GM12874 (cell line): ENCODE data around the gene RANBP1.

Source experiments
- CTCF ChIP-seq: IDR thresholded peaks from 2 replicates; pipeline ENCODE4 v1.5.1; 2011; ENCODE audit warnings: low read depth, mild to moderate bottlenecking, control low read depth, low read length, moderate library complexity; ENCODE audit not compliant: insufficient read depth

The RANBP1 gene

GRCh38 chr22:20115691-20116375, at the start of gene RANBP1:
Gene RANBP1, plus strand, starts transcription at chr22:20116104. Its CDS starts 81 bp downstream, at chr22:20116185.
- no peak for TF ChIP-seq CTCF

GRCh38 chr22:20066617-20067383, 49.1 kb upstream of the RANBP1 start:
- TF ChIP-seq CTCF, result no peak

DNA sequence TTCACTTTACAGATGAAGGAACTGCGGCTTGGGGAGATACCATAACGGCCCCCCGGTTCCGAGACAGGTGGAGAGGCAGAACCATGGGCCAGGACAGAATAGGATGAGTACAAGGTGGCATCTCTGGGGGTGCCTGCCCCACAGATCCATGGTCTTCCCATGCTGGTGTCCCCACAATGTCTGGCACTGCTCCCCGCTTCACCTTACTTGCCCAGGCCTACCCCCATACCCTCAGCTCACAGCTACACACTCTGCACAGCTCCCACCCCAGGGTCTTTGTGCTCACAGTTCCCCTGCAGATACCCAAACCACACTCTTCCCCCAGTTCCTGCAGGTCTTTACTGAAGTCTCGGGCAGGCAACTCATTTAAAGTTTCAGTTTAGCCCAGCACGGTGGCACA, 47.3 kb upstream of the RANBP1 start:
- TF ChIP-seq CTCF, result no peak

DNA sequence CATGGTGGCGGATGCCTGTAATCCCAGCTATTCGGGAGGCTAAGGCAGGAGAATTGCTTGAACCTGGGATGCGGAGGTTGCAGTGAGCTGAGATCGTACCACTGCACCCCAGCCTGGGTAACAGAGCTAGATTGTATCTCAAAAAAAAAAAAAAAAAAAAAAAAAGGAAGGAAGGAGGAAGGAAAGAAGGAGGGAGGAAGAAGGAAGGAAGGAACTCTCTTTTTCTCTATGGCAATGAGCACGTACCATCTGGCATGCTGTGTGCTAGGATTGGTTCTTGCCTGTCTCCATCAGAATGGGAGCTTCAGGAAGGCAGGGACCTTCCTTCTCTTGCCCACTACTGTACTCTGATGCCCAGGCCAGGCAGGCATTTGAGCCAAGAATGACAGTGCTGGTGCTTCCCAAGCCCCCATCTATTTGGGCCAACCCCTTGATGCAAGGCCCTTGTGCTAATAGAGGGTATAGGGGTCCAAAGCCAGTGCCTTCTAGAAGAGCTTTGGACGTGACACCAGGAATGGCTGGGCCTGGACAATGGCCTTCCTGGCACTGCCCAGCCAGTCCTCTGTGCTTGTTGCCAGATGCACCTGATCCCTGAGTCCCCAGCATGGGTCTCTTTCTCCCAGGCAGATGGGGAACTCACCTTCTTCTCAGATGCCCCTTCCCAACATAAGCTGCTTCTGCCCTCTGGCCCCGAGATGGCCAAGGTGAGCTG, 46.4 kb upstream of the RANBP1 start:
- TF ChIP-seq CTCF, result no peak

DNA sequence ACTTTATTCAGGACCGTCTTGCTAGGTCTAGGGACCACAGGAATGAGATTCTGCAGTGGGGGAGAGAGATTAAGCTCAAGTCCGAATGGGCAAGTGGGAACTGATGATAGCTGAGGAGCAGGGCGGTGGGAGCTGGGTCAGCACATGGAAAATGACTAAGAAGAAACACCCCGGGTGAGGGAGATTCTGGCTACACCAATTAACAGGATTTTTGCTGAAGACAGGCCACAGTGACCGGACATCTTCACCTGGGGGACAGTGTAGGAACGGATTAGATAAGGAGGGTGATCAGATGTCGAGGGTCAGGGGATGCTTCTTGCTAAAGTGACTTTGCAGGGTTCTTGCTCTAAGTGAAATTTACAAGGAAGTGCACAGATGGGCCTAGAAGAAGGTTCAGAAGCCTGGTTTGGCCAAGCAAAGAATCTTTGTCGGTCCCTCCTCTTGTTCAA, 44.4 kb upstream of the RANBP1 start:
- no peak for TF ChIP-seq CTCF

GRCh38 chr22:20076627-20077172, 39.2 kb upstream of the RANBP1 start:
- no peak for TF ChIP-seq CTCF

GRCh38 chr22:20079745-20080444, 36.0 kb upstream of the RANBP1 start, which contains the start of gene DGCR8:
Gene DGCR8, plus strand, starts transcription at chr22:20080241. Its CDS starts 5,723 bp downstream, at chr22:20085964.
- TF ChIP-seq CTCF, result no peak
